MCF 10A (cell line): ENCODE measurements around the gene GLT1D1. TPM values are rescaled to one million over a fixed set of nuclear protein-coding genes. Genes with fewer than 3 reads are reported as not detected.

Experiments
- BruUV-seq: library from RNA; stranded (reverse); fragments of 400-500 nt; replicated peaks from 2 replicates; lab custom pipeline; 2021; lab: Mats Ljungman, UMichigan
- CTCF ChIA-PET: fragments of 300-600 bp; sonication (Branson Sonifier 250); formaldehyde crosslinking; extraction: SDS; loops from one replicate; lab custom pipeline; 2021; ENCODE audit warnings: antibody characterized with exemption, inconsistent platforms; lab: Yijun Ruan, JAX
- POLR2A ChIA-PET: fragments of 300-600, 350-650 bp; sonication (Branson Sonifier 250); formaldehyde crosslinking; extraction: SDS; loops from one replicate; lab custom pipeline; 2020; ENCODE audit warnings: antibody characterized with exemption, inconsistent platforms; lab: Yijun Ruan, JAX
- DNase-seq: peaks from one replicate; pipeline ENCODE4 v3.0.0-alpha.2; 2018; ENCODE audit not compliant: unreplicated experiment
- H3K27ac Mint-ChIP-seq: one replicate; pipeline ENCODE4 v1.8.0; 2022; ENCODE audit warnings: mild to moderate bottlenecking, low read depth, mixed read lengths; ENCODE audit not compliant: unreplicated experiment
- H3K27me3 Mint-ChIP-seq: one replicate; pipeline ENCODE4 v1.8.0; 2022; ENCODE audit warnings: mixed read lengths; ENCODE audit not compliant: insufficient read depth, unreplicated experiment
- H3K36me3 Mint-ChIP-seq: one replicate; pipeline ENCODE4 v1.8.0; 2022; ENCODE audit warnings: mild to moderate bottlenecking, moderate library complexity, mixed read lengths; ENCODE audit not compliant: insufficient read depth, unreplicated experiment
- H3K4me1 Mint-ChIP-seq: one replicate; pipeline ENCODE4 v1.8.0; 2022; ENCODE audit warnings: mixed read lengths; ENCODE audit not compliant: insufficient read depth, unreplicated experiment
- H3K4me3 Mint-ChIP-seq: one replicate; pipeline ENCODE4 v1.8.0; 2022; ENCODE audit warnings: mild to moderate bottlenecking, moderate library complexity, mixed read lengths; ENCODE audit not compliant: unreplicated experiment
- H3K9me3 Mint-ChIP-seq: one replicate; pipeline ENCODE4 v1.8.0; 2022; ENCODE audit warnings: mixed read lengths; ENCODE audit not compliant: unreplicated experiment
- intact Hi-C: fragments of 100-400 bp; cut with micrococcal nuclease; formaldehyde crosslinking; loops from 2 replicates; pipeline ENCODE4 v1.14.1; 2022
- total RNA-seq: library from RNA; stranded (reverse); gene quantifications from 2 replicates; pipeline ENCODE4 v1.2.3, GENCODE V29; 2022
- TF ChIP-seq, protein P1 (sequence below): fragments of 200-600 bp; IDR thresholded peaks from one replicate; pipeline ENCODE4 v1.8.0; 2022; ENCODE audit warnings: antibody characterized with exemption, mild to moderate bottlenecking; ENCODE audit not compliant: unreplicated experiment

Gene GLT1D1
- total RNA-seq, 1 experiment from 2014 or later: not detected

GRCh38 chr12:128933039-128933438 is 79.8 kb downstream of the GLT1D1 start:
- intact Hi-C loops: no loop called here
- ChIA-PET CTCF (interaction anchor here (0.6 kb wide), 1 partner anchor 978 kb away, joined by 3 read pairs; no protein-coding TSS in a partner anchor), POLR2A (no interaction called here)
- Mint-ChIP-seq H3K9me3 (no peaks in the 10 kb centered on the region), H3K27me3 (no peaks in the 10 kb centered on the region), H3K4me1 (no peaks in the 10 kb centered on the region), H3K4me3 (no peak overlapping the region), H3K27ac (no peak overlapping the region), H3K36me3 (peaks cover 6% of the 10 kb centered on the region)
- no peak for DNase-seq
- BruUV-seq: no TSS peak
- TF ChIP-seq, protein P1, sequence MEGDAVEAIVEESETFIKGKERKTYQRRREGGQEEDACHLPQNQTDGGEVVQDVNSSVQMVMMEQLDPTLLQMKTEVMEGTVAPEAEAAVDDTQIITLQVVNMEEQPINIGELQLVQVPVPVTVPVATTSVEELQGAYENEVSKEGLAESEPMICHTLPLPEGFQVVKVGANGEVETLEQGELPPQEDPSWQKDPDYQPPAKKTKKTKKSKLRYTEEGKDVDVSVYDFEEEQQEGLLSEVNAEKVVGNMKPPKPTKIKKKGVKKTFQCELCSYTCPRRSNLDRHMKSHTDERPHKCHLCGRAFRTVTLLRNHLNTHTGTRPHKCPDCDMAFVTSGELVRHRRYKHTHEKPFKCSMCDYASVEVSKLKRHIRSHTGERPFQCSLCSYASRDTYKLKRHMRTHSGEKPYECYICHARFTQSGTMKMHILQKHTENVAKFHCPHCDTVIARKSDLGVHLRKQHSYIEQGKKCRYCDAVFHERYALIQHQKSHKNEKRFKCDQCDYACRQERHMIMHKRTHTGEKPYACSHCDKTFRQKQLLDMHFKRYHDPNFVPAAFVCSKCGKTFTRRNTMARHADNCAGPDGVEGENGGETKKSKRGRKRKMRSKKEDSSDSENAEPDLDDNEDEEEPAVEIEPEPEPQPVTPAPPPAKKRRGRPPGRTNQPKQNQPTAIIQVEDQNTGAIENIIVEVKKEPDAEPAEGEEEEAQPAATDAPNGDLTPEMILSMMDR: no peak

- H3K4me1 Mint-ChIP-seq: no peaks in the 10 kb centered on the region
- TF ChIP-seq, protein P1: no peak
- POLR2A ChIA-PET: no interaction called here
- CTCF ChIA-PET: no interaction called here
- no peak overlapping the region for H3K4me3 Mint-ChIP-seq
- no peak overlapping the region for H3K27ac Mint-ChIP-seq
- H3K9me3 Mint-ChIP-seq: no peaks in the 10 kb centered on the region
- BruUV-seq: no TSS peak
- no peak for DNase-seq
- no peaks in the 10 kb centered on the region for H3K27me3 Mint-ChIP-seq
- peaks cover 6% of the 10 kb centered on the region for H3K36me3 Mint-ChIP-seq
- intact Hi-C loops: no loop called here
These were observed 80.6 kb downstream of the GLT1D1 start for GRCh38 chr12:128933926-128934325.

DNA sequence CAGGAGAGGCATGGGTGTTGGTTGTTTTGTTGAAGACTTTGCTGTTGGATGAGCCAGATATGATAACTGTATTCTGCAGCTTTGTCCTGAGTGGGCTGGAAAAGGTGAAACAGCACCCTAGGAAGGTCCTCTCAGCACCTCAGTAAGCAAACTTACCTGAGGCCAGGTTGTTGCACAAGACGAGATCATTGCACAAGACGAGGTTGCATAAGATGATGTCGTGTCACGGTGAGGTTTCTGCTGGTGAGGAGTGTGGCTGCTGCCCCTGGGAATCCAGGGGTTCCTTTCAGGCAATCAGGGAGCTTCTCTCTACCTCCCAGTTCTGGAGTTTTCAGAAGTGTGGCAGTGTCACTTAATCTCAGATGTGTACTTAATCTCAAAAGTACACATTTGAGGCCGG is 85.6 kb downstream of the GLT1D1 start:
- H3K36me3 Mint-ChIP-seq: peaks cover 6% of the 10 kb centered on the region
- H3K27me3 Mint-ChIP-seq: no peaks in the 10 kb centered on the region
- BruUV-seq: no TSS peak
- peaks cover 6% of the 10 kb centered on the region for H3K4me1 Mint-ChIP-seq
- POLR2A ChIA-PET: no interaction called here
- no peak overlapping the region for H3K4me3 Mint-ChIP-seq
- CTCF ChIA-PET: interaction anchor here (0.6 kb wide), 2 partner anchors 43 to 1092 kb away, joined by 3 to 4 read pairs; no protein-coding TSS in a partner anchor
- TF ChIP-seq, protein P1: no peak
- H3K9me3 Mint-ChIP-seq: no peaks in the 10 kb centered on the region
- H3K27ac Mint-ChIP-seq: no peak overlapping the region
- DNase-seq: peak; percentile 61
- intact Hi-C loops: no loop called here

- Mint-ChIP-seq H3K4me1 (peaks cover 6% of the 10 kb centered on the region), H3K27ac (no peak overlapping the region), H3K9me3 (no peaks in the 10 kb centered on the region), H3K4me3 (no peak overlapping the region), H3K36me3 (peaks cover 6% of the 10 kb centered on the region), H3K27me3 (no peaks in the 10 kb centered on the region)
- intact Hi-C loops: no loop called here
- ChIA-PET POLR2A (no interaction called here), CTCF (interaction anchor here (0.6 kb wide), 1 partner anchor 22 kb away, joined by 3 read pairs; no protein-coding TSS in a partner anchor)
- DNase-seq: no peak
- TF ChIP-seq, protein P1: no peak
- no TSS peak for BruUV-seq
These were observed 87.0 kb downstream of the GLT1D1 start for GRCh38 chr12:128940090-128940888.
